Left lung (tissue), 10 donors: ENCODE data around the gene WDR59. TPM values are rescaled to one million over a fixed set of nuclear protein-coding genes. Genes with fewer than 3 reads are reported as not detected.

ENCODE experiments used
- ATAC-seq: fragments of 200-7000 bp; cut with Tn5 transposase; one replicate; pipeline ENCODE4 v1.9.1; 2020; ENCODE audit warnings: moderate library complexity
- DNase-seq, 4 donors: peaks; one replicate each; pipeline ENCODE4 v3.0.0-alpha.2; 2013 to 2020
- H3K27ac ChIP-seq, 2 donors: fragments of 200-600 bp; sonication (generic) in 1 of 2; one replicate each; pipeline versions ENCODE4 v1.5.0 to v1.8.0; 2020 to 2021
- H3K27me3 ChIP-seq, 2 donors: fragments of 200-600 bp; sonication (generic) in 1 of 2; one replicate each; pipeline versions ENCODE4 v1.5.0 to v1.8.0; 2020 to 2021
- H3K36me3 ChIP-seq, 2 donors: fragments of 200-600 bp; sonication (generic) in 1 of 2; one replicate each; pipeline versions ENCODE4 v1.5.0 to v1.8.0; 2020 to 2021
- H3K4me1 ChIP-seq, 2 donors: fragments of 200-600 bp; one replicate each; pipeline ENCODE4 v1.8.0; 2021
- H3K4me3 ChIP-seq, 2 donors: fragments of 200-600 bp; sonication (generic) in 1 of 2; one replicate each; pipeline versions ENCODE4 v1.5.0 to v1.8.0; 2020 to 2021; ENCODE audit warnings: mild to moderate bottlenecking in 1 of 2
- H3K9me3 ChIP-seq, 2 donors: fragments of 200-600 bp; sonication (generic) in 1 of 2; one replicate each; pipeline versions ENCODE4 v1.5.0 to v1.8.0; 2020 to 2021
- intact Hi-C, 2 donors: fragments of 100-400 bp; cut with DNase I; formaldehyde crosslinking; loops; one replicate each; pipeline versions ENCODE4 v1.11.2 to v1.14.2; 2022
- polyA plus RNA-seq, 6 donors: library from polyadenylated mRNA; unstranded; fragments of 120-200 nt; gene quantifications; one replicate each; pipeline ENCODE4 v1.2.1, GENCODE V29; 2013; ENCODE audit not compliant: insufficient read length in 6 of 6
- total RNA-seq, 2 donors: library from RNA; stranded (reverse); fragmentation: NEBNext Ultra II Directional; extraction: Animal tissue kit (Norgen Biotek cat#: 25700); gene quantifications; one replicate each; pipeline ENCODE4 v1.2.1, GENCODE V29; 2021
- TF ChIP-seq, protein P1 (sequence below), 2 donors: fragments of 200-600 bp; sonication (generic) in 1 of 2; IDR thresholded peaks; one replicate each; pipeline versions ENCODE4 v1.5.0 to v1.8.0; 2021; ENCODE audit warnings: antibody characterized with exemption in 2 of 2
- donor health status: DM: no; HTN: yes; CAD: no.
- donor health status: DM: no; HTN: no; CAD: no.

The WDR59 gene
- total and polyA plus RNA-seq, 8 donors, result 46.9 to 113 (median 97.6) TPM

DNA sequence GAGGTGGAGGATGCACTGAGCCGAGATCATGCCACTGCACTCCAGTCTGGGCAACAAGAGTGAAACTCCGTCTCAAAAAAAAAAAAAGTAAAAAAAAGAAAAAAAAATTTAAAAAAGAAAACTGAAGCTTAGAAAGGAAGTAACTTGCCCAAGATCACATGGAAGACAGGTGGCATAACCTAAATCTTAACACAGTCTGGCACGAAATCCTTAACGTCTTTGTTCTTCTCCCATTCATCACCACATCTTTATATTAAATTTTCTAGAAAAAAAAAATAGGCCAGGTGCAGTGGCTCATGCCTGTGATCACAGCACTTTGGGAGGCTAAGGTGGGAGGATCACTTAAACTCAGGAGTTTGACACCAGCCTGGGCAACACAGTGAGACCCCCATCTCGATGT, 9.3 kb downstream of the WDR59 start:
- TF ChIP-seq, protein P1, sequence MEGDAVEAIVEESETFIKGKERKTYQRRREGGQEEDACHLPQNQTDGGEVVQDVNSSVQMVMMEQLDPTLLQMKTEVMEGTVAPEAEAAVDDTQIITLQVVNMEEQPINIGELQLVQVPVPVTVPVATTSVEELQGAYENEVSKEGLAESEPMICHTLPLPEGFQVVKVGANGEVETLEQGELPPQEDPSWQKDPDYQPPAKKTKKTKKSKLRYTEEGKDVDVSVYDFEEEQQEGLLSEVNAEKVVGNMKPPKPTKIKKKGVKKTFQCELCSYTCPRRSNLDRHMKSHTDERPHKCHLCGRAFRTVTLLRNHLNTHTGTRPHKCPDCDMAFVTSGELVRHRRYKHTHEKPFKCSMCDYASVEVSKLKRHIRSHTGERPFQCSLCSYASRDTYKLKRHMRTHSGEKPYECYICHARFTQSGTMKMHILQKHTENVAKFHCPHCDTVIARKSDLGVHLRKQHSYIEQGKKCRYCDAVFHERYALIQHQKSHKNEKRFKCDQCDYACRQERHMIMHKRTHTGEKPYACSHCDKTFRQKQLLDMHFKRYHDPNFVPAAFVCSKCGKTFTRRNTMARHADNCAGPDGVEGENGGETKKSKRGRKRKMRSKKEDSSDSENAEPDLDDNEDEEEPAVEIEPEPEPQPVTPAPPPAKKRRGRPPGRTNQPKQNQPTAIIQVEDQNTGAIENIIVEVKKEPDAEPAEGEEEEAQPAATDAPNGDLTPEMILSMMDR (IDR thresholded peaks at IDR 0.05), result no peak
- Histone ChIP-seq H3K36me3 (peaks cover 0 to 25% of the 10 kb centered on the region in 2 donors), H3K27ac (no peak overlapping the region), H3K9me3 (no peaks in the 10 kb centered on the region), H3K27me3 (no peaks in the 10 kb centered on the region), H3K4me3 (no peak overlapping the region), H3K4me1 (no peaks in the 10 kb centered on the region)
- ATAC-seq (no peak), DNase-seq (no peak)
- intact Hi-C loops, result no loop called here

GRCh38 chr16:74973304-74973703, 11.6 kb downstream of the WDR59 start:
- intact Hi-C loops, result no loop called here
- Histone ChIP-seq H3K4me1 (no peaks in the 10 kb centered on the region), H3K36me3 (peaks cover 0 to 22% of the 10 kb centered on the region in 2 donors), H3K27ac (no peak overlapping the region), H3K27me3 (no peaks in the 10 kb centered on the region), H3K9me3 (no peaks in the 10 kb centered on the region), H3K4me3 (no peak overlapping the region)
- no peak for DNase-seq
- no peak for ATAC-seq
- TF ChIP-seq, protein P1 (IDR thresholded peaks at IDR 0.05), result no peak

- ATAC-seq (no peak), DNase-seq (no peak)
- intact Hi-C loops, result no loop called here
- no peaks in the 10 kb centered on the region for H3K27me3 ChIP-seq
- H3K36me3 ChIP-seq, result peaks cover 0 to 74% of the 10 kb centered on the region in 2 donors
- H3K4me1 ChIP-seq, result no peaks in the 10 kb centered on the region
- H3K27ac ChIP-seq, result no peak overlapping the region
- H3K4me3 ChIP-seq, result no peak overlapping the region
- H3K9me3 ChIP-seq, result no peaks in the 10 kb centered on the region
- TF ChIP-seq, protein P1 (IDR thresholded peaks at IDR 0.05), result no peak
Measured at GRCh38 chr16:74954763-74955162, 30.2 kb downstream of the WDR59 start.

GRCh38 chr16:74951681-74952080, 33.2 kb downstream of the WDR59 start:
- TF ChIP-seq, protein P1 (IDR thresholded peaks at IDR 0.05), result no peak
- Histone ChIP-seq H3K27ac (no peak overlapping the region), H3K27me3 (no peaks in the 10 kb centered on the region), H3K4me3 (no peak overlapping the region), H3K9me3 (no peaks in the 10 kb centered on the region), H3K4me1 (no peaks in the 10 kb centered on the region), H3K36me3 (peaks cover 0 to 78% of the 10 kb centered on the region in 2 donors)
- ATAC-seq (no peak), DNase-seq (no peak)
- intact Hi-C loops, result no loop called here

DNA sequence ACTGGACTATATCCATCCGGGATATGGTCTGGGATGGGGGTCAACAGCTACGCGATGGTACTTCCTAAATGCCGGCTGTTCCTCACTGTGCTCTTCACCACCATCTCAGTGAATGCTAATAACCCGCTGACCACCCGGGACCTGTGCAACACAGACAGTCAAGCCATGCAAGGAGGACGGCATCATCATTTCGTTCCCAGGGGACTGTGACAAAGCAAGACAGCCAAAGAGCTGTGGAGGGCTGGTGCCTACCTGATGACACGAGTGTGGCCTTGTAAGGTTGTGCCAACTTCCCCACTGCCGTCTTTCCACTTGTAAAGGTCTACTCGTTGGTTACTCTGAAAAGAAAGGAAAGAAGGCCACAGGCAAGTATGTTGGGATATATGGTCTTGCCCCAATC, 33.7 kb downstream of the WDR59 start:
- no peaks in the 10 kb centered on the region for H3K9me3 ChIP-seq
- DNase-seq, result no peak
- H3K27ac ChIP-seq, result no peak overlapping the region
- ATAC-seq, result no peak
- peaks cover 0 to 78% of the 10 kb centered on the region in 2 donors for H3K36me3 ChIP-seq
- TF ChIP-seq, protein P1 (IDR thresholded peaks at IDR 0.05), result no peak
- intact Hi-C loops, result no loop called here
- no peak overlapping the region for H3K4me3 ChIP-seq
- H3K27me3 ChIP-seq, result no peaks in the 10 kb centered on the region
- no peaks in the 10 kb centered on the region for H3K4me1 ChIP-seq
